ENCODE data around the gene ADD1.

The ADD1 gene

GRCh38 chr4:2888886-2889285 lies 45.2 kb downstream of the ADD1 start:
- no peak overlapping the region for H3K4me3 ChIP-seq (ENCODE audit: low read length in 2 of 2)
- no peaks in the 10 kb centered on the region for H3K9me3 ChIP-seq (ENCODE audit: control insufficient read depth in 2 of 2, low read length in 2 of 2)
- peaks cover 34 to 41% of the 10 kb centered on the region in 2 donors for H3K36me3 ChIP-seq (ENCODE audit: control insufficient read depth in 2 of 2, insufficient read depth in 2 of 2, low read length in 2 of 2)
- H3K9ac ChIP-seq (ENCODE audit: low read depth in 1 of 2, low read length in 2 of 2): no peak overlapping the region
- no peaks in the 10 kb centered on the region for H3K4me1 ChIP-seq (ENCODE audit: control insufficient read depth in 2 of 2, insufficient read depth in 2 of 2, low read length in 2 of 2)
- no peak overlapping the region for H3K27ac ChIP-seq (ENCODE audit: low read depth in 2 of 2, low read length in 2 of 2)
- no peaks in the 10 kb centered on the region for H3K27me3 ChIP-seq (ENCODE audit: control insufficient read depth in 2 of 2, insufficient read depth in 2 of 2, low read length in 2 of 2)

DNA sequence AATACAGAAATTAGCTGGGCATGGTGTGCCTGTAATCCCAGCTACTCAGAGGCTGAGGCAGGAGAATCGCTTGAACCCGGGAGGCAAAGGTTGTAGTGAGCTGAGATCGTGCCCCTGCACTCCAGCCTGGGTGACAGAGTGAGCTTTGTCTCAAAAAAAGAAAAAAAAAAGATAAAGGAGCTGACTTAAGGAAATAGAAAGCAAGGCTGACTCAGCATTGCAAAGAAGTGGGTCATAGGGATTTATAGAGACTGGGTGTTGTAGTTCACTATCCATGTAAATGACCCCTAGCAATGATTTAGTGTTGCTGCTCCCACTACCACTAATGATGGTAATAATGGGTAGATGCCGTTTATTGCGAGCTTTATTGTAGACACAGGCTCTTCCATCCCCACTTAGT lies 47.6 kb downstream of the ADD1 start:
- no peaks in the 10 kb centered on the region for H3K27me3 ChIP-seq (ENCODE audit: control insufficient read depth in 2 of 2, insufficient read depth in 2 of 2, low read length in 2 of 2)
- no peak overlapping the region for H3K4me3 ChIP-seq (ENCODE audit: low read length in 2 of 2)
- no peak overlapping the region for H3K27ac ChIP-seq (ENCODE audit: low read depth in 2 of 2, low read length in 2 of 2)
- no peaks in the 10 kb centered on the region for H3K4me1 ChIP-seq (ENCODE audit: control insufficient read depth in 2 of 2, insufficient read depth in 2 of 2, low read length in 2 of 2)
- H3K36me3 ChIP-seq (ENCODE audit: control insufficient read depth in 2 of 2, insufficient read depth in 2 of 2, low read length in 2 of 2): peaks cover 29 to 34% of the 10 kb centered on the region in 2 donors
- H3K9me3 ChIP-seq (ENCODE audit: control insufficient read depth in 2 of 2, low read length in 2 of 2): no peaks in the 10 kb centered on the region
- no peak overlapping the region for H3K9ac ChIP-seq (ENCODE audit: low read depth in 1 of 2, low read length in 2 of 2)

GRCh38 chr4:2893772-2894171 lies 50.1 kb downstream of the ADD1 start:
- Histone ChIP-seq H3K9me3 (ENCODE audit: control insufficient read depth in 2 of 2, low read length in 2 of 2) (no peaks in the 10 kb centered on the region), H3K9ac (ENCODE audit: low read depth in 1 of 2, low read length in 2 of 2) (no peak overlapping the region), H3K4me3 (ENCODE audit: low read length in 2 of 2) (no peak overlapping the region), H3K27me3 (ENCODE audit: control insufficient read depth in 2 of 2, insufficient read depth in 2 of 2, low read length in 2 of 2) (no peaks in the 10 kb centered on the region), H3K27ac (ENCODE audit: low read depth in 2 of 2, low read length in 2 of 2) (no peak overlapping the region), H3K4me1 (ENCODE audit: control insufficient read depth in 2 of 2, insufficient read depth in 2 of 2, low read length in 2 of 2) (no peaks in the 10 kb centered on the region), H3K36me3 (ENCODE audit: control insufficient read depth in 2 of 2, insufficient read depth in 2 of 2, low read length in 2 of 2) (peaks cover 30 to 40% of the 10 kb centered on the region in 2 donors)

DNA sequence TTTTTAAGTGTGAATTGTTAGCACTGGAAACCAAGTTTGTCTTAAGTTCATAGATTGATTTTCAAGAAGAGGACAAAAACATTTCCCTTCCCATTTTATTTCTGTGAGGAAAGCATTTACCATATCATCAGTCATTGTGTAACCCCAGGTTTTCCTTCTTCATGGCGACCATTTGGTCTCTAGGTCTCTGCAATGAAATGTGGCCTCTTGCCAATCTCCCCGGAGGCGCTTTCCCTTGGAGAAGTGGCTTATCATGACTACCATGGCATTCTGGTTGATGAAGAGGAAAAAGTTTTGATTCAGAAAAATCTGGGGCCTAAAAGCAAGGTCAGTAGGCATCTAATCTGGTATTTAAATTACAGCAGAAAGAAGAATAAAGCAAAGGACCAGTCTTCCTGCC lies 54.4 kb downstream of the ADD1 start:
- no peaks in the 10 kb centered on the region for H3K4me1 ChIP-seq (ENCODE audit: control insufficient read depth in 2 of 2, insufficient read depth in 2 of 2, low read length in 2 of 2)
- no peak overlapping the region for H3K4me3 ChIP-seq (ENCODE audit: low read length in 2 of 2)
- no peak overlapping the region for H3K27ac ChIP-seq (ENCODE audit: low read depth in 2 of 2, low read length in 2 of 2)
- no peaks in the 10 kb centered on the region for H3K9me3 ChIP-seq (ENCODE audit: control insufficient read depth in 2 of 2, low read length in 2 of 2)
- H3K9ac ChIP-seq (ENCODE audit: low read depth in 1 of 2, low read length in 2 of 2): no peak overlapping the region
- H3K27me3 ChIP-seq (ENCODE audit: control insufficient read depth in 2 of 2, insufficient read depth in 2 of 2, low read length in 2 of 2): no peaks in the 10 kb centered on the region
- peaks cover 50 to 66% of the 10 kb centered on the region in 2 donors for H3K36me3 ChIP-seq (ENCODE audit: control insufficient read depth in 2 of 2, insufficient read depth in 2 of 2, low read length in 2 of 2)

GRCh38 chr4:2900741-2901140 lies 57.1 kb downstream of the ADD1 start:
- no peaks in the 10 kb centered on the region for H3K27me3 ChIP-seq (ENCODE audit: control insufficient read depth in 2 of 2, insufficient read depth in 2 of 2, low read length in 2 of 2)
- no peak overlapping the region for H3K4me3 ChIP-seq (ENCODE audit: low read length in 2 of 2)
- H3K36me3 ChIP-seq (ENCODE audit: control insufficient read depth in 2 of 2, insufficient read depth in 2 of 2, low read length in 2 of 2): peaks cover 68 to 76% of the 10 kb centered on the region in 2 donors
- no peak overlapping the region for H3K27ac ChIP-seq (ENCODE audit: low read depth in 2 of 2, low read length in 2 of 2)
- H3K9ac ChIP-seq (ENCODE audit: low read depth in 1 of 2, low read length in 2 of 2): no peak overlapping the region
- H3K9me3 ChIP-seq (ENCODE audit: control insufficient read depth in 2 of 2, low read length in 2 of 2): no peaks in the 10 kb centered on the region
- H3K4me1 ChIP-seq (ENCODE audit: control insufficient read depth in 2 of 2, insufficient read depth in 2 of 2, low read length in 2 of 2): no peaks in the 10 kb centered on the region

DNA sequence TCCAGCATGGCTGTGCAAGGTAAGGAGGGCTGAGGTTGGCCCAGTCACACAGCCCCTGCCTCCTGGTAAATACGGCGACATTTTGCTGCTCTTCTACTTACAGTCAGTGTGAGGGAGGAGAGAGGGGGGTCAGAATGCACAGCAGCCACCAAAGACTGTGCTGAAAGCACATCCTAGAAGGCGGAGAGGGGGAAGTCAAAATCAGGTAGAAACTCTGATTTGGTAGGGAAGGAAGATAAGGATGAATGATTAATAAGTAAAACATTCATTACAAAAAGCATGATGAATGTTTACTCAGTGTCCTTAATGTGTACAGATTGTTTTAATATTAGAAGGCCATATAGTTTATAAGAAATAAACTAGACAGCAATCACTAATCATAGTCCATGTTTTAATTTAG lies 57.5 kb downstream of the ADD1 start:
- Histone ChIP-seq H3K4me3 (ENCODE audit: low read length in 2 of 2) (no peak overlapping the region), H3K27ac (ENCODE audit: low read depth in 2 of 2, low read length in 2 of 2) (no peak overlapping the region), H3K9me3 (ENCODE audit: control insufficient read depth in 2 of 2, low read length in 2 of 2) (no peaks in the 10 kb centered on the region), H3K27me3 (ENCODE audit: control insufficient read depth in 2 of 2, insufficient read depth in 2 of 2, low read length in 2 of 2) (no peaks in the 10 kb centered on the region), H3K4me1 (ENCODE audit: control insufficient read depth in 2 of 2, insufficient read depth in 2 of 2, low read length in 2 of 2) (no peaks in the 10 kb centered on the region), H3K9ac (ENCODE audit: low read depth in 1 of 2, low read length in 2 of 2) (no peak overlapping the region), H3K36me3 (ENCODE audit: control insufficient read depth in 2 of 2, insufficient read depth in 2 of 2, low read length in 2 of 2) (peaks cover 66 to 80% of the 10 kb centered on the region in 2 donors)

GRCh38 chr4:2902126-2902525 lies 58.5 kb downstream of the ADD1 start:
- Histone ChIP-seq H3K9me3 (ENCODE audit: control insufficient read depth in 2 of 2, low read length in 2 of 2) (no peaks in the 10 kb centered on the region), H3K4me1 (ENCODE audit: control insufficient read depth in 2 of 2, insufficient read depth in 2 of 2, low read length in 2 of 2) (no peaks in the 10 kb centered on the region), H3K36me3 (ENCODE audit: control insufficient read depth in 2 of 2, insufficient read depth in 2 of 2, low read length in 2 of 2) (peaks cover 66 to 77% of the 10 kb centered on the region in 2 donors), H3K27ac (ENCODE audit: low read depth in 2 of 2, low read length in 2 of 2) (no peak overlapping the region), H3K27me3 (ENCODE audit: control insufficient read depth in 2 of 2, insufficient read depth in 2 of 2, low read length in 2 of 2) (no peaks in the 10 kb centered on the region), H3K9ac (ENCODE audit: low read depth in 1 of 2, low read length in 2 of 2) (no peak overlapping the region), H3K4me3 (ENCODE audit: low read length in 2 of 2) (no peak overlapping the region)

- H3K27ac ChIP-seq (ENCODE audit: low read depth in 2 of 2, low read length in 2 of 2): no peak overlapping the region
- peaks cover 69 to 79% of the 10 kb centered on the region in 2 donors for H3K36me3 ChIP-seq (ENCODE audit: control insufficient read depth in 2 of 2, insufficient read depth in 2 of 2, low read length in 2 of 2)
- H3K9ac ChIP-seq (ENCODE audit: low read depth in 1 of 2, low read length in 2 of 2): no peak overlapping the region
- no peaks in the 10 kb centered on the region for H3K27me3 ChIP-seq (ENCODE audit: control insufficient read depth in 2 of 2, insufficient read depth in 2 of 2, low read length in 2 of 2)
- no peaks in the 10 kb centered on the region for H3K9me3 ChIP-seq (ENCODE audit: control insufficient read depth in 2 of 2, low read length in 2 of 2)
- peaks cover 4 to 5% of the 10 kb centered on the region in 2 donors for H3K4me1 ChIP-seq (ENCODE audit: control insufficient read depth in 2 of 2, insufficient read depth in 2 of 2, low read length in 2 of 2)
- no peak overlapping the region for H3K4me3 ChIP-seq (ENCODE audit: low read length in 2 of 2)
Measured at GRCh38 chr4:2905544-2905943, 61.9 kb downstream of the ADD1 start.

DNA sequence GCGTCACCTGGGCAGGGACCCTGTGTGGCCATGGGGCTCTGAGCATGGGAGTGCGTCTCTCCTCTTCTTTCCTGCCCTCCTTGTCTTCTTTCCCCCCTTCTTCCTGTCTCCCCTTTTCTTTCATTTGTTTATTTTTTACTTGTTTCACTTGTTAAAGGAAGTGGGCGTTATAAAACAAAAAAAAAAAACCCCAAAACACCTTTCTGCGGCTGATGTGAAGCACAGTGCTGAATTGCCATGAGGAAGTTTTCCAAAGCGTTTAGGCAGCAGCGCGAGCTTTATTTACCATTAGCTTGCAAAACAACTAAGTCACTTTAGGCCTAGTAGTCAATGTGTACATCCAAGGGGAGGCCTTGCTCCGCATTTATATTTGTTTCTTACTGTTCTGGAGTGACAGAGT lies 62.6 kb downstream of the ADD1 start:
- peaks cover 4 to 5% of the 10 kb centered on the region in 2 donors for H3K4me1 ChIP-seq (ENCODE audit: control insufficient read depth in 2 of 2, insufficient read depth in 2 of 2, low read length in 2 of 2)
- H3K36me3 ChIP-seq (ENCODE audit: control insufficient read depth in 2 of 2, insufficient read depth in 2 of 2, low read length in 2 of 2): peaks cover 68 to 79% of the 10 kb centered on the region in 2 donors
- no peak overlapping the region for H3K27ac ChIP-seq (ENCODE audit: low read depth in 2 of 2, low read length in 2 of 2)
- H3K9me3 ChIP-seq (ENCODE audit: control insufficient read depth in 2 of 2, low read length in 2 of 2): no peaks in the 10 kb centered on the region
- H3K27me3 ChIP-seq (ENCODE audit: control insufficient read depth in 2 of 2, insufficient read depth in 2 of 2, low read length in 2 of 2): no peaks in the 10 kb centered on the region
- no peak overlapping the region for H3K4me3 ChIP-seq (ENCODE audit: low read length in 2 of 2)
- no peak overlapping the region for H3K9ac ChIP-seq (ENCODE audit: low read depth in 1 of 2, low read length in 2 of 2)

DNA sequence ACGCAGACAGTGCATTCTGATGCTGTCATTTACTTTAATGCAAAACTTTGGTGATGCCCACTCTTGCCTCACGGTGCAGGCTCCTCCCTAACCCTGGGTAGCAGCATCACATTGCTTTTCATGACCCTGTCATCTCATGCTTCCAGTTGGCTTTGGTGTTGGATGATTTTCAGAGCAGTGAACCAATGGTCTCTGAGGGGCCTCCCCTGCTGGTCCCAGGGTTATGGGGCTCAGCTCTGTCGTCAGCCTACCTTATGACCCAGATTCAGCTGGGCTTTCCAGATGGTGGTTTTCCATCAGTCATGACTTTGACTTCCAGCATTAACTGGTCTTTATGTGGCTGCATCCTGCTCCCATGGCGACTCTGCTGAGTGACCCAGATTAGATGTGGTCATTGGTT lies 63.6 kb downstream of the ADD1 start:
- H3K36me3 ChIP-seq (ENCODE audit: control insufficient read depth in 2 of 2, insufficient read depth in 2 of 2, low read length in 2 of 2): peaks cover 74 to 83% of the 10 kb centered on the region in 2 donors
- no peak overlapping the region for H3K9ac ChIP-seq (ENCODE audit: low read depth in 1 of 2, low read length in 2 of 2)
- H3K27ac ChIP-seq (ENCODE audit: low read depth in 2 of 2, low read length in 2 of 2): no peak overlapping the region
- peaks cover 4 to 5% of the 10 kb centered on the region in 2 donors for H3K4me1 ChIP-seq (ENCODE audit: control insufficient read depth in 2 of 2, insufficient read depth in 2 of 2, low read length in 2 of 2)
- no peaks in the 10 kb centered on the region for H3K27me3 ChIP-seq (ENCODE audit: control insufficient read depth in 2 of 2, insufficient read depth in 2 of 2, low read length in 2 of 2)
- H3K4me3 ChIP-seq (ENCODE audit: low read length in 2 of 2): no peak overlapping the region
- H3K9me3 ChIP-seq (ENCODE audit: control insufficient read depth in 2 of 2, low read length in 2 of 2): no peaks in the 10 kb centered on the region

DNA sequence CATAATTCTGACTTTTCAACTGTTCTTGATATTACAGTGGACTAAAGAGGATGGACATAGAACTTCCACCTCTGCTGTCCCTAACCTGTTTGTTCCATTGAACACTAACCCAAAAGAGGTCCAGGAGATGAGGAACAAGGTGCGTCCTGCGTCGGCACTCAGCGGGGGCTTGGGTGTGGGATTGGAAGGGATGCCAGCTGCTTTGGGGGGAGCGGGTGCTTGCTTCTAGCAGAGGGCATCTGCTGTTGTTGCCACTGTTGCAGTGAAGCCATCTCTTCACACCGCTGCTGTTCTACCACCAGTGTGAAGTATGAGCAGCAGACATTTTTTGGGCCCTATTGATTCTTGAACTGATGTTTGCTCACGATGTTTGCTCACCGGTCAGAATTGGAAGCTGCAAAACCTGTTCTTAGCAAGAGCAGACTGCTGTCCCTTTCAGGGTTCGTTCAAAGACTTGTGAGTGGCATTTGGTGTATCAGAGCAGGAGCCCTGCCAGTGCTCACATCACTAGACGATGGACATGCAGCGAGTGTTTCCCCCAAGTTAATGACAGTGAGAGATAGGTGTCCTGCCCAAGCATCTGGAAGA lies 64.2 kb downstream of the ADD1 start:
- Histone ChIP-seq H3K27me3 (ENCODE audit: control insufficient read depth in 2 of 2, insufficient read depth in 2 of 2, low read length in 2 of 2) (no peaks in the 10 kb centered on the region), H3K4me3 (ENCODE audit: low read length in 2 of 2) (no peak overlapping the region), H3K4me1 (ENCODE audit: control insufficient read depth in 2 of 2, insufficient read depth in 2 of 2, low read length in 2 of 2) (peaks cover 4 to 5% of the 10 kb centered on the region in 2 donors), H3K9ac (ENCODE audit: low read depth in 1 of 2, low read length in 2 of 2) (no peak overlapping the region), H3K9me3 (ENCODE audit: control insufficient read depth in 2 of 2, low read length in 2 of 2) (no peaks in the 10 kb centered on the region), H3K36me3 (ENCODE audit: control insufficient read depth in 2 of 2, insufficient read depth in 2 of 2, low read length in 2 of 2) (peaks cover 74 to 87% of the 10 kb centered on the region in 2 donors), H3K27ac (ENCODE audit: low read depth in 2 of 2, low read length in 2 of 2) (no peak overlapping the region)
